Panc1 (cell line): ENCODE measurements around the gene NCK1.
"Not testable (repeated sequence)": the region's sequence is repeated elsewhere in the genome, so short reads cannot be mapped to it uniquely, and the experiment has no call there.

ENCODE experiments used
- CTCF ChIP-seq: fragments of 450-650 bp; IDR thresholded peaks from 2 replicates; pipeline ENCODE4 v1.5.1; 2017; ENCODE audit warnings: mild to moderate bottlenecking
- POLR2AphosphoS5 ChIP-seq: IDR thresholded peaks from 2 replicates; pipeline ENCODE4 v1.6.1; 2012; ENCODE audit warnings: mild to moderate bottlenecking, low read depth, low read length, moderate library complexity
- REST ChIP-seq, 2 experiments: IDR thresholded peaks; 2 replicates each; pipeline ENCODE4 v1.6.1; 2011 to 2012; ENCODE audit warnings: low read depth in 2 of 2, control low read depth in 1 of 2, low read length in 1 of 2, mild to moderate bottlenecking in 1 of 2, moderate library complexity in 1 of 2; ENCODE audit not compliant: insufficient read depth in 1 of 2
- SIN3A ChIP-seq: IDR thresholded peaks from 2 replicates; pipeline ENCODE4 v1.6.1; 2012; ENCODE audit warnings: low read depth, mild to moderate bottlenecking, low read length, moderate library complexity, borderline replicate concordance; ENCODE audit not compliant: insufficient read depth
- TCF7L2 ChIP-seq: IDR thresholded peaks from 2 replicates; pipeline ENCODE4 v1.6.1; 2011; ENCODE audit warnings: mild to moderate bottlenecking, low read depth, low read length, inconsistent platforms

- not testable (repeated sequence) for TF ChIP-seq CTCF; SIN3A; REST (IDR thresholded peaks at IDR 0.05; ENCODE audit: insufficient read depth in 1 of 2, low read depth in 2 of 2, low read length in 1 of 2); POLR2AphosphoS5; TCF7L2
Measured at GRCh38 chr3:136872258-136872657, 10.2 kb downstream of the NCK1 start.
